ENCODE measurements around the gene SLC39A5. TPM values are rescaled to one million over a fixed set of nuclear protein-coding genes. Genes with fewer than 3 reads are reported as not detected.

The SLC39A5 gene
- total and polyA plus RNA-seq, 2 donors from 2014 or later = 5.1 to 164 TPM

GRCh38 chr12:56256326-56256960, 26.6 kb downstream of the SLC39A5 start:
- no peaks in the 10 kb centered on the region for H3K9me3 ChIP-seq (ENCODE audit: control insufficient read depth in 2 of 3, insufficient read depth in 1 of 3, low read length in 3 of 3)
- peak overlapping the region in 1 of 3 donors; percentile 87 for H3K4me3 ChIP-seq (ENCODE audit: low read length in 3 of 3)
- intact Hi-C loops (cut with DNase I) = no loop called here
- H3K36me3 ChIP-seq (ENCODE audit: control insufficient read depth in 2 of 3, insufficient read depth in 3 of 3, low read length in 3 of 3) = peaks cover 19 to 49% (median 36%) of the 10 kb centered on the region in 3 donors
- no peak for FAIRE-seq
- H3K4me1 ChIP-seq (ENCODE audit: control insufficient read depth in 2 of 3, insufficient read depth in 2 of 3, low read depth in 1 of 3, low read length in 3 of 3) = peaks cover 4 to 13% (median 10%) of the 10 kb centered on the region in 3 donors
- no peaks in the 10 kb centered on the region for H3K27me3 ChIP-seq (ENCODE audit: control insufficient read depth, insufficient read depth, low read length)
- no peak for DNase-seq
- TF ChIP-seq CTCF (IDR thresholded peaks at IDR 0.05; ENCODE audit: borderline replicate concordance, extremely low read depth, insufficient read depth) = no peak
- no peak overlapping the region for H3K27ac ChIP-seq (ENCODE audit: low read depth in 2 of 2, low read length in 2 of 2)
- peak overlapping the region in 1 of 3 donors; percentile 48 for H3K9ac ChIP-seq (ENCODE audit: low read length in 3 of 3)

GRCh38 chr12:56257071-56257470, 27.2 kb downstream of the SLC39A5 start:
- H3K4me3 ChIP-seq (ENCODE audit: low read length in 3 of 3) = peak overlapping the region; percentile 76 to 87 (median 80)
- DNase-seq (no peak), FAIRE-seq (no peak)
- peak overlapping the region; percentile 48 to 61 (median 57) for H3K9ac ChIP-seq (ENCODE audit: low read length in 3 of 3)
- H3K27me3 ChIP-seq (ENCODE audit: control insufficient read depth, insufficient read depth, low read length) = no peaks in the 10 kb centered on the region
- H3K36me3 ChIP-seq (ENCODE audit: control insufficient read depth in 2 of 3, insufficient read depth in 3 of 3, low read length in 3 of 3) = peaks cover 18 to 43% (median 30%) of the 10 kb centered on the region in 3 donors
- intact Hi-C loops (cut with DNase I) = no loop called here
- H3K27ac ChIP-seq (ENCODE audit: low read depth in 2 of 2, low read length in 2 of 2) = no peak overlapping the region
- no peaks in the 10 kb centered on the region for H3K9me3 ChIP-seq (ENCODE audit: control insufficient read depth in 2 of 3, insufficient read depth in 1 of 3, low read length in 3 of 3)
- H3K4me1 ChIP-seq (ENCODE audit: control insufficient read depth in 2 of 3, insufficient read depth in 2 of 3, low read depth in 1 of 3, low read length in 3 of 3) = peaks cover 4 to 13% (median 10%) of the 10 kb centered on the region in 3 donors
- no peak for TF ChIP-seq CTCF (IDR thresholded peaks at IDR 0.05; ENCODE audit: borderline replicate concordance, extremely low read depth, insufficient read depth)

- intact Hi-C loops (cut with DNase I) = no loop called here
- H3K4me1 ChIP-seq (ENCODE audit: control insufficient read depth in 2 of 3, insufficient read depth in 2 of 3, low read depth in 1 of 3, low read length in 3 of 3) = peaks cover 4 to 13% (median 10%) of the 10 kb centered on the region in 3 donors
- H3K9ac ChIP-seq (ENCODE audit: low read length in 3 of 3) = peak overlapping the region; percentile 48 to 61 (median 57)
- peak overlapping the region; percentile 63 to 65 for H3K27ac ChIP-seq (ENCODE audit: low read depth in 2 of 2, low read length in 2 of 2)
- H3K9me3 ChIP-seq (ENCODE audit: control insufficient read depth in 2 of 3, insufficient read depth in 1 of 3, low read length in 3 of 3) = no peaks in the 10 kb centered on the region
- no peak for TF ChIP-seq CTCF (IDR thresholded peaks at IDR 0.05; ENCODE audit: borderline replicate concordance, extremely low read depth, insufficient read depth)
- H3K27me3 ChIP-seq (ENCODE audit: control insufficient read depth, insufficient read depth, low read length) = no peaks in the 10 kb centered on the region
- peaks cover 14 to 38% (median 25%) of the 10 kb centered on the region in 3 donors for H3K36me3 ChIP-seq (ENCODE audit: control insufficient read depth in 2 of 3, insufficient read depth in 3 of 3, low read length in 3 of 3)
- FAIRE-seq (no peak), DNase-seq (peak in 3 of 5 donors; percentile 50 to 71 (median 64))
- peak overlapping the region; percentile 76 to 87 (median 80) for H3K4me3 ChIP-seq (ENCODE audit: low read length in 3 of 3)
These were observed 27.7 kb downstream of the SLC39A5 start for GRCh38 chr12:56257491-56258067.
